GM19193 (cell line): Measurements from ENCODE around the gene RLIM.

ENCODE experiments used
- POLR2A ChIP-seq: IDR thresholded peaks from 4 replicates; pipeline ENCODE4 v1.6.1; 2011; ENCODE audit not compliant: insufficient read depth, insufficient read length; ENCODE audit errors: extremely low read depth

The RLIM gene

GRCh38 chrX:74550295-74550802, 64.1 kb downstream of the RLIM start:
- no peak for TF ChIP-seq POLR2A

GRCh38 chrX:74546984-74547383, 67.4 kb downstream of the RLIM start:
- TF ChIP-seq POLR2A = no peak

- TF ChIP-seq POLR2A = no peak
Observed at GRCh38 chrX:74545880-74546523, 68.4 kb downstream of the RLIM start.

GRCh38 chrX:74540635-74541249, 73.7 kb downstream of the RLIM start:
- no peak for TF ChIP-seq POLR2A

- no peak for TF ChIP-seq POLR2A
Observed at GRCh38 chrX:74536832-74537371, 77.5 kb downstream of the RLIM start.

GRCh38 chrX:74536152-74536831, 78.1 kb downstream of the RLIM start:
- TF ChIP-seq POLR2A = no peak

GRCh38 chrX:74535408-74536151, 78.8 kb downstream of the RLIM start:
- TF ChIP-seq POLR2A = no peak
